ENCODE data around the gene ASAP2. TPM values are rescaled to one million over a fixed set of nuclear protein-coding genes. Genes with fewer than 3 reads are reported as not detected.
"Not testable (repeated sequence)": the region's sequence is repeated elsewhere in the genome, so short reads cannot be mapped to it uniquely, and the experiment has no call there.

ASAP2 gene
- polyA plus RNA-seq, 3 donors, result 55.9 to 63.0 (median 57.7) TPM

DNA sequence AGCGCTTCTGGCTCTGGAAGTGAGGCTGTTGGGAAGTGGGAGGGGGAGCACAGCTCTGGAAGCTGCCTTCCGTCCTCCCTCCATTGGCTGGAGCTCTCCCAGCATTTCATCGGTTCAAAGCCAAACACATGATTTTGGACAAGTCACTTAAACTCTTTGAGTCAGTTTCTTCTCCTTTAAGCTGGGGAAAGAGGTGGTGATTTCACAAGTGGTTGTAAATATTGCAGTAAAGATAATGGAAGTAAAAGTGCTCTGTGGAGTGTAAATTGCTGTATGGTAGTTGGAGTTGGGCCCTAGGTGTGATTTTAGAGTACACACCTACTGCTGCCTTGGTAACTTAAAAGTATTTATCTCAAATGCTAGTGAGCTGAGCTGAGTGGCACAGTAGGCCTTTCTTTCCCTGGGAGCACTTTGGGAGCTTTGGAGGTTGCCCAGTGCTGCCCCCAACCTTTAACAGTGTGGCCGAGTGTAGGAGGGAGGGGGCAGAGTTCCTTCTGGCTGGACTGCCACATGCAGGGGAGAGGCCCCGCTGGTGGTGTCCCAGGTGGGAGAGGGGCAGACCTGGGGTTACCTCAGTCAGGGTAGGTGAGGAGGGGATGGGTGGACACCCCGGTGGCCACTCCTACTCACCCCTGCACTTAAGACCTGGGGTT lies 54.7 kb downstream of the ASAP2 start:
- DNase-seq (ENCODE audit: extremely low read depth in 1 of 11, low read depth in 9 of 11, low spot score in 4 of 11), result no peak

DNA sequence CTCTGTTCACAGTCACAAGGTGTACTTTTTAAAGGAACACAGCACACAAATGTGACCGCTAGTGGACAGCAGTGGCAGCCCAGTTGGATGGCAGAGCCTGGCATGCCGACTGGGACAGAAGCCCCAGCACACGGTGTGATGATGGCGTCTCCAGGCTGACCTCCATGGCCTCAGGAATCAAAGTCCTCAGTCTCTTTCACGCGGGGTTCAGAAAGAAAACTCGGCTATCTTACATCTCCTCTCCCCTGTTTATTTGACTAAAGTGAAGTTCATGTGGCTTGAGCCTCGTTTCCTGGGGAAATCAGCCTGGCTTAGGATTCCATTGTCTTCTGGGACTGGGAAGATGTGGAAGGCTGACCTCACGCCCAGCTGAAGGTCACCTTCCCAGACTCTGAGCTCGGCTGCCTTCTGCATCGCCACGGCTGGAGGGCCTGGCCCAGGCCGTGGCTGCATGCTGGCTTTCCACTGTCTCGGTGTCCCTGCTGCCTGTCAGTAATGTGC lies 56.1 kb downstream of the ASAP2 start:
- DNase-seq (ENCODE audit: extremely low read depth in 1 of 11, low read depth in 9 of 11, low spot score in 4 of 11), result no peak

DNA sequence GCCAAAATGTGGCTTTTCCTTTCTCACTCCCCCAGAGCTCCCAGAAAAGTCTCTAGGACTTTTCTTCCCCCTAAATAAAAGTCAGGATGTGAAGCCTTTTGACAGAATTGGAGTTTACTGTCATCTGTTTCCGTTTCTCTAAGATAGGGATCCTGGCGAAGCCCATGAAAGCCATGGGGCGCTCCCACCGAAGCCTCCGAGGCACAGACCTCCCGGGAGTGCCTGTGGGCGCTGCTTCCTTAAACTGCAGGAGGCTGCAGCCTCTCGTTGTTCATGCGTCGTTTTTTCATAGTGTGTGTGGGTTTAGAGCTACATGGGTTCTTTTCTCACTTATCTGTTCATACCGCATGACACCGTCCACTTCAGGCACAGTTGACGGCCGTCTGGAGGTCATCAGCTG lies 56.8 kb downstream of the ASAP2 start:
- no peak for DNase-seq (ENCODE audit: extremely low read depth in 1 of 11, low read depth in 9 of 11, low spot score in 4 of 11)

DNA sequence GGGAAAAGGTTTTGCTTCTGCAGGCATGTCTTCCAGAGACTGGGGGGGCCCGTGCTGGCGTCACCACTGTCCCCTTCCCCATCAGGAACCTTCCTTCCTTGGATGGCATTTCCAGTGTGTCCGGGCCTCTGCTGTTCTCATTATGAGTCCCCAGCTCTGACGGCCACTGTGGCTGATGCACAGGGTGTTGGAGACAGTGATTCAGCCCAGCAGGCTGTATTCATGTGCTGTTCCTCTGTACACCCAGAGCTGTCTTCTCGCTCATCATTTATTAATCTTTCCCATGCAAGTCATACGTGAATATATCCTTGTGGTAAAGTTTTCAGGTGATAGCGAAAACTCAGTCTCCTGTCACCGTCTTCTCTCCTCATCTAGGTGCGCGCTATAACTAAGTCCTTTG lies 57.7 kb downstream of the ASAP2 start:
- DNase-seq (ENCODE audit: extremely low read depth in 1 of 11, low read depth in 9 of 11, low spot score in 4 of 11), result no peak

DNA sequence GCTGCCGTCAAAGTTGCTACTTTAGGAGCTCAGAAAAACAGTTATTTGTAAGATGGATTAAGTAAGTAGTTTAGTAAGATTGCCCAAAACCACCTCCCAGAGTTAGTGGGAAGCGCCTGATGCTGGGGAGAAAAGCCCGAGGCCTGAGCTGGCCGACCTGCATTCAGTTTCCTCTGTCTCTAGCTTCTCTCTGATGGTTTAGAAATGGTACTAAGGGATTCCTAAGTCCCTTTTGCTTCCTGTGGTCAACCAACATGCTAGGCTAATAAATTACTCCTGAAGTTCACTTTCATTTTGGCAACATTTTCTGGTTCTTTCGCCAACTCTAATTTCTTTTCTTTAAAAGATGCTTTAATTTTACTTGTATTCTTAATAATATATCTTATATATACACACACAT lies 60.1 kb downstream of the ASAP2 start:
- no peak for DNase-seq (ENCODE audit: extremely low read depth in 1 of 11, low read depth in 9 of 11, low spot score in 4 of 11)

DNA sequence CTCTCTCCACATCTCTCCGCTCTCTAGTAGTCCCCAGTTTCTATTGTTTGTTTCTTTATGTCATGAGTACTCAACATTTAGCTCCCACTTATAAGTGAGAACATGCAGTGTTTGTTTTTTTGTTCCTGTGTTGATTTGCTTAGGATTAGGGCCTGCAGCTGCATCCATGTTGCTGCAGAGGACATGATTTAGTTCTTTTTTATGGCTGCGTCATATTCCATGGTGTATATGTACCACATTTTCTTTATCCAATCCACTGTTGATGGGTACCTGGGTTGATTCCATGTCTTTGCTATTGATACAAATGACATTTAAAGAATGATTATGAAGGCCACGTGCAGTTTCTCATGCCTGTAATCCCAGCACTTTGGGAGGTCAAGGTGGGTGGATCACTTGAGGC lies 60.7 kb downstream of the ASAP2 start:
- not testable (repeated sequence) for DNase-seq (ENCODE audit: extremely low read depth in 1 of 11, low read depth in 9 of 11, low spot score in 4 of 11)

DNA sequence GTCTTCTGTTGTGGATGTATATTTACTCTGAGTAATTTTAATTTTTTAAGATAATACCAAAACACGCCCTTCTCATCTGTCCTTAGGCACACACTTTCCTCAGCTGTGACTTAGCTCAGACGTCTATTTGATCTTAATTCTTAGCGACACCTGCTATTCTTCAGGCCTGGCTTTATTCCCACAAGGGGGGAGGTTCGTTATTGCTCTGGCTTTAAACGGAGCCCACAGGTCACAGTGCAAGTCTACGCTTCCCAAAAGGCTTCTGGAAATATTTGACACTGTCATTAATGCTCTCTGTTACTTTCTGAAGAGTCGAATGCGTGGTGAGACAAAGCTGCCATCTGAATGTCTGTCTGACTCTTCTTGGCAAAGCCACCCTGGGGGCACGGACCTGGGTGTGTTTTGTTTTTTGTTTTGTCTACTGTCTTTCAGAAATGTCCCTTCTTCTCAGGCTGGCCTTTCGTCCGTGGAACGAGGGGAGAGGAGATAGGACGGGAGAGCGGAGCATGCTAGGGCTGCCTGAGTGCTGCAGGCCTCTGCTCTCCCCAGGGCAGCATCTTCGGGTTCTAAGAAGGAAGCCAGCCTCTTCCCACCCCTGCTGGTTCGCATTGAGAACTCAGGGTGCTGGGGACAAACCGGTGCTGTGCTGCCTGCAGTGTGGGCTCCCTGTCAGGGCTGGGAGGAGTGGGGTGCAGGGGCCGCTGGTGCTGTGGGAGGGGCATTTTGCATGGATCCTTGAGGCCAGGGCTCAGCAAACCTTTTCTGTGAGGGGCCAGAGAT lies 61.9 kb downstream of the ASAP2 start:
- no peak for DNase-seq (ENCODE audit: extremely low read depth in 1 of 11, low read depth in 9 of 11, low spot score in 4 of 11)

DNA sequence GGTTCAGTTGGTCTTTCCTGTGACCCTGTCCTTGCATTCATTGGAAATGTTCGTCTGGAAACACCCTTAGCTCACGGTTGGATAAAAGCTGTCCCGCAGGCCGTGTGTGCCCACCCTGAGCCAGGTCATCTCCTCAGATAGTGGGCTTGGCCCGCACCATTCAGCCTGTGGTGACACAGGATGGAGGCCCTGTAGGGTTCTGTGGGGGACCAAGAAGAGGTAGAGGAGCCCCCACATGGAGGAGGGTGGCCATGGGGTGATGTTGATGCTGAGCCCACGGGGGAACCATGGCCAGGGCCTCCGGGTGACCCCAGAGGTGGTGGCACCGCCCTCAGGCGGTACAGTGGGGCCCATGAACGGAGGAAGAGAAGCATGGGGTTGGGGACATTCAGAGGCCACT lies 62.7 kb downstream of the ASAP2 start:
- no peak for DNase-seq (ENCODE audit: extremely low read depth in 1 of 11, low read depth in 9 of 11, low spot score in 4 of 11)

DNA sequence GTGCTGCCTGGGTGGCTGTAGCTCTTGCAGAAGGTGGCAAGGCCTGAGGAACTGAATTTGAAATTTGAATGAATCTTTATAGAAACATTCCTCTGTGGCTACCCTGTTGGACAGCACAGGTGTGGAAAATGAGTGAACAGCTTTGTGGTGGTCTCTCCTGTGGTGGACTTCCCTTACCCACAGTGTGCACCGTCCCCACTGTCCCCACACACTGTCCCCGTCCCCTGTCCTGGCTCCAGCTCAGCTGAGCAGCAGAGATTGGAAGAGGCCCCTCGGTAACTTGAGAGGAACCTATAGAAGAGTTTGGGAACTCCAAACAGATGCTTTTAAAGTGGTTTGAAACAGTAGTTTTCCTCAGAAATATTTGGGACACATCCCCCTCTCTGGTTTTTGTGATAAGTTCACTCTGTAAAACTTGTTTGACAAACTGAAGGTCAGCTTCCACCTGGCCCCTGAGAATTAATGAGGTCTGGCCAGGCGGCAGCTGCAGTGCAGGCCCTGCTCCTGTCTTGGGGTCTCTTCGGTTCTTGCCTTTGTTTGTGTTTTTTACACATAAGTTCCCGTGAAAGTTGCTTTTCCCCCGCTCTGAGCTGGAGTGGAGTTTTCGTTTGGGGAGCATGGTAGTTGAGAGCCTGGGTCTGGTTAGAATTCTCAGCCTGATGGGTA lies 63.2 kb downstream of the ASAP2 start:
- no peak for DNase-seq (ENCODE audit: extremely low read depth in 1 of 11, low read depth in 9 of 11, low spot score in 4 of 11)

DNA sequence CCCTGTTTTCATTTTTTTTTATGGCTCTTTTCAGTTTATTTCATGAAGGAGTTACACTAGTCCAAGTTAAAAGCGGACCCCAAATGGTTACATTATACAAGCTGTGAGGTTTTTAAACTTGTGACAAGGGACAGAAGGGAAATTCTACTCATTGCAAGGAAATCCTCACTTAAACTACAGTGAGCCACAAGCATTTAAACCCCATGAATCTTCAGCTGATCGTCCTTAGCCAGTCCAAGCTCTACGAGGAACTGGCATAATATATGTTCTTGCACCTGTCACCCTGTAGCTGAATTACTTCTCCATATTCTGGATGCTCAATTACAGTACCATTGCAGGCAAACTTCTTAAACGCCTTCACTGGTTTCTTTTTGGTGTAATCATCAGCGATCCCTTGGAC lies 64.5 kb downstream of the ASAP2 start:
- no peak for DNase-seq (ENCODE audit: extremely low read depth in 1 of 11, low read depth in 9 of 11, low spot score in 4 of 11)

DNA sequence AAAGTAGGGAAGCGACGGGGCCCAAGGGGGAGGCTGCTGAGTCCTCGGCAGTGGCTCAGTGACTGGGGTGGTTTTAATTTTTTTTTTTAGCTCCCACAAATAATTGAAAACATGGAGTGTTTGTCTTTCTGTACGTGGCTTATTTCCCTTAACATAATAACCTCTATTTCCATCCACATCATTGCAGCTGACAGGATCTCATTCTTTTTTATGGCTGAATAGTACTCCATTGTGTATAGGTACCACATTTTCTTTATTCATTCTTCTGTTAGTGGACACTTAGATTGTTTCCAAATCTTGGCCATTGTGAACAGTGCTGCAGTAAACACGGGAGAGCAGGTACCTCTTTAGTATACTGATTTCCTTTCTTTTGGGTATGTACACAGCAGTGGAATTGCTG lies 65.1 kb downstream of the ASAP2 start:
- DNase-seq (ENCODE audit: extremely low read depth in 1 of 11, low read depth in 9 of 11, low spot score in 4 of 11), result no peak

DNA sequence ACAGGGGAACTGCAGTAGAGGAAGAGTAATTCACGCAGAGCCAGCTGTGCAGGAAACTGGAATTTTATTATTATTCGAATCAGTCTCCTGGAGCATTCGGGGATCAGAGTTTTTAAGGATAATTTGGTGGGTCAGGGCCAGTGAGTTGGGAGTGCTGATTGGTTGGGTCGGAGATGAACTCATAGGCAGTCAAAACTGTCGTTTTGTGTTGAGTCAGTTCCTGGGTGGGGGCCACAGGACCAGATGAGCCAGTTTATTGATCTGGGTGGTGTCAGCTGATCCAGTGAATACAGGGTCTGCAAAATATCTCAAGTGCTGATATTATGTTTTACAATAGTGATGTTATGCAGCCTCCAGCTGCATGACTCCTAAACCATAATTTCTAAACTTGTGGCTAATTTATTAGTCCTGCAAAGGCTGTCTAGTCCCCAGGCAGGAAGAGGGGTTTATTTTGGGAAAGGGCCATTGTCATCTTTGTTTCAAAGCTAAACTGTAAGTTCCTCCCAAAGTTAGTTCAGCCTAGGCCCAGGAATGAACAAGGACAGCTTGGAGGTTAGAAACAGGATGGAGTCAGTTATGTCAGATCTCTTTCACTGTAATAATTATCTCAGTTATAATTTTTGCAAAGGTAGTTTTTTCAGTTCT lies 67.0 kb downstream of the ASAP2 start:
- no peak for DNase-seq (ENCODE audit: extremely low read depth in 1 of 11, low read depth in 9 of 11, low spot score in 4 of 11)

DNA sequence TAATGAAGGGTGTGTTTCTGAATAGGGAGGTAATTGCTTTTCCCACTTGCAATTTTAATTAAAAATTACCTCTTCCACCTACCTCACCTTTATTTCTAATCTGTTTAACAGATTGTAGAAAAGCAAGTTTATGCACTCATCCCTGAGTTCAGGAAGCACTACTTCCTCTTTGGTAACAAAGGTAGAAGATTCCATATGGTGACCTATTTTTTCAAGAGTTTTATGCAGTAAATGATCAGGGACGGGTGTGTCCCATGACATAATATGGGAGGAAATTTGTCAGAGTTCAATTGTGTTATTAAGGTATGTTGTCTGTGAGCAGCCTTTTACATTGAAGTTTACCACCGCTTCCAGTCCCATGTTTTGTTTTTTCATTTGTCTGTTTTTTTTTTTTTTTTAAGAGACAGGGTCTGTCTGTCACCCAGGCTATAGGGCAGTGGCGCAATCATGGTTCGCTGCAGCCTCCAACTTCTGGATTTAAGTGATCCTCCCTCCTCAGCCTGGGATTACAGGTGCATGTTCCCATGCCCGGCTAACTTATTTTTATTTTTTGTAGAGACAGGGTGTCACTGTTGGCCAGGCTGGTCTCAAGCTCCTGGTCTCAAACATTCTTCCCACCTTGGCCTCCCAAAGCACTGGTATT lies 68.2 kb downstream of the ASAP2 start:
- DNase-seq (ENCODE audit: extremely low read depth in 1 of 11, low read depth in 9 of 11, low spot score in 4 of 11), result no peak

DNA sequence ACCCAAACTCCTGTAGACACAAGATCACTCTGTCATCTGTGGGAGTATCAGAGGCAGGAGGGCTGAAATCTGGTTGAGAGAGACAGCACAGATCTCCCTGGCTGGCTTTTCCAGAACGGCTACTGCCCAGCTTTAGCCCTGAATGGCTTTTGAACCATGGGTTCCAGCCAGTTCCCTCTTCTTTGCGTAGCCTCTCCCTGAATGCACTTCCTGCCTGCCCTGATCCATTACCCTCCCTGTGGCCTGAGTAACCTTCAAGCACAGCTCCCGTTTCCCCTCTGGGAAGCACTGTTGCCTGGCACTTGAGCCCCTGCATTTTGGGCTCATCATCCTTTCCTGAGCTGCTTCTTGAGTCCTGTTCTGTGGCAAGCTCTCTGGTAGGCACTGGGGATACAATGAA lies 68.8 kb downstream of the ASAP2 start:
- DNase-seq (ENCODE audit: extremely low read depth in 1 of 11, low read depth in 9 of 11, low spot score in 4 of 11), result no peak

DNA sequence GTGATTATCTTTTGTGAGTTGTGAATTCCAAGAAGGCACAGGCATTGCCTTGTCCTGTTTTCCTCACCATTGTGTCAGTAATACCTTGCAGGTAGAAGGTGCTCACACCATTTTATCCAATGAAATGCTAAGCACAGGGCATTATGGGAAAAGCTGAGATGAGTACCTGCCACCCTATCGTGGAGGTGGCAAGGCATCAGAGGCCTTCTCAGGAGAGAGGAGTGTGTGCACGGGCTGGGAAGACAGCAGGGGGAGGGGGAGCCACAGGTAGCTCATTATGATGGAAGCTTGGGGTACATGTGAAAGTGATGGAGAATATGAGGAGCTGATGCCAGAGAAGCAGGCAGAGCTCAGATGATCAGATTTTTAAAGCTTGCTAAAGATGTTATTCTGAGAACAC lies 69.5 kb downstream of the ASAP2 start:
- no peak for DNase-seq (ENCODE audit: extremely low read depth in 1 of 11, low read depth in 9 of 11, low spot score in 4 of 11)

DNA sequence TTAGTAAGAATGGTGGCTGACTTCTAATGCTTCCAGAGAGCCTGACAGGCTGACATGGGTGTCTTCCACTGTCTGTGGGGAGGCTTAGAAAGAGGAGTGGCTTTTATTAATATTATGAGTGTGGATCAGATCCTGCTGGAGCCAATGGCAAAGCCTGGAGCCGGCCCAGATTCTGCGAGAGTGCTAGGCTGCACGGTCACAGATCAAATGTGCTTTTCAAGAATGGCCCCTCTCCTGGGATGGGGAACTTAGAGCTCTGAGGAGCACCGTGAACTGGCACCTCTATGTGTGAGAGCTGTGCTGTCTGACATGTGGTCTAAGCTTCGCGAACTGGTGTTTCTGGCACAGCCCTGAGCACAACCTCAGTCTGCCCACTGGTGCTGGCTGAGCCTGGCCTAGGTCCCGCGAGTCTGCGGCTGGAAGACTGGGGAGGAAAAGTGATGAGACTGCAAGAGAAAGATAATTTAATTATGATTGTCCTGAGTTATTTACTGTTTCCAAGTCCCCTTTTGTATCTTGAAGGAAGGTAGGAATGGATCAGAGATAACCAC lies 70.4 kb downstream of the ASAP2 start:
- DNase-seq (ENCODE audit: extremely low read depth in 1 of 11, low read depth in 9 of 11, low spot score in 4 of 11), result no peak

DNA sequence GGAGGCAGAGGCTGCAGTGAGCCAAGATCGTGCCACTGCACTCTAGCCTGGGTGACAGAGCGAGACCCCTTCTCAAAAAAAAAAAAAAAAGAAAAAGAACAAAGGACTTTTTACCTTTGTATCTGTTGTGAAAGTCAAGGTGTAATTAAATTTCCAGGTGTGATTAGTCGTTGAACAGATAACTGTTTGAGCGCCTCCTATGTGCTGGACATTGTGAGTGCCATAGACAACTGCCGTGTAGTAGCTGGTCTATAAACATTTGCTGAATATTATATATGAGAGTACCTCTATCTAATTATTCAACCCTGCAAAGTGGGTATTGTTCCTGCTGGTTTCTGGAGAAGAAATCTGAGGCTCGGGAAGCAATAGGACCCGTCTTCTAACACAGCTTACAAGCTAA lies 71.8 kb downstream of the ASAP2 start:
- no peak for DNase-seq (ENCODE audit: extremely low read depth in 1 of 11, low read depth in 9 of 11, low spot score in 4 of 11)

DNA sequence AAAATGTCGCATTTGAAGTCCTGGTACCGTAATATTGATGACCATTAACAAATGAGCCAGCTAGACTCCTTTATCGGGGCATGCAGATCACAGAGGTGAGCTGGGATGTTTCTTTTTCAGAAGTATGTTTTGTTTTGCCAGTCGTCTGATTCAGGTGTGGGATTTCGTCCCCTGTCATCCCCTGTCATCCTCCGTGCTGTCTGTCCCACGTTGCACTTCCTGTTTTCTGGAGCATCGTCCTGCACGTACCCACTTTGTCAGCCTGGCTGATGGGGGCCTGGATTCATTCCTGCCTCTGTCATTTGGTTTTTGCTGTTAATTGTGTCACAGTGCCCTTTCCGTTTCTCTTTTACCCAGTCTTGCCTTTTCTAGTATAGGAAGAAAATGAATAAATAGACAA lies 72.8 kb downstream of the ASAP2 start:
- no peak for DNase-seq (ENCODE audit: extremely low read depth in 1 of 11, low read depth in 9 of 11, low spot score in 4 of 11)

DNA sequence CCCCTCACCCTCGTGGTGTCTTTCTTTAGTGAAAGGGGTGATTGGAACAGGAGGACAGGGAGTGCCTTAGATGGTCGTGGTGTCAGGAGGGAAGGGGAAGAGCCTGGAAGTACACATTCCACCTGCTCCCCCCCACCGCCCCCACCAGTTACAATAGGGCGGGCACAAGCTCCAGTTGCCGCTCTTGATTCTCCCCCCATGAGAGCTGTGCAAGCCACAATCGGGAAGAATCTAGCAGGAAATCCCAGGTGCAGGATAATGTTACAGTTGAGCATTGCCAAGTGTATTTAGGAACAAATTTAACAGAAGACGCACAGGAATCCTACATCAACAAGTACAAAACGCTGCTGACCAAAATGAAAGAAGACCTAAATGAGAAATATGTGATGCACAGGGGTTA lies 73.6 kb downstream of the ASAP2 start:
- DNase-seq (ENCODE audit: extremely low read depth in 1 of 11, low read depth in 9 of 11, low spot score in 4 of 11), result no peak

Data from renal cortex interstitium (tissue), 11 donors.